Spinal cord (tissue), 10 donors: ENCODE measurements around the gene OR8B4. TPM values are rescaled to one million over a fixed set of nuclear protein-coding genes. Genes with fewer than 3 reads are reported as not detected.
"Not testable (repeated sequence)": the region's sequence is repeated elsewhere in the genome, so short reads cannot be mapped to it uniquely, and the experiment has no call there.

Experiments
- DNase-seq, 6 donors: peaks; one replicate each; pipeline versions ENCODE4 v3.0.0 to v3.0.0-alpha.2; 2013 to 2015; ENCODE audit warnings: low spot score in 6 of 6, low read depth in 4 of 6
- H3K27ac ChIP-seq: one replicate; pipeline ENCODE4 v1.5.1; 2013; ENCODE audit warnings: low read depth, low read length, control low read depth
- H3K27me3 ChIP-seq: one replicate; pipeline ENCODE4 v1.6.1; 2013; ENCODE audit warnings: low read length; ENCODE audit not compliant: control insufficient read depth, insufficient read depth
- H3K36me3 ChIP-seq: one replicate; pipeline ENCODE4 v1.6.1; 2013; ENCODE audit warnings: low read length; ENCODE audit not compliant: control insufficient read depth, insufficient read depth
- H3K4me1 ChIP-seq: one replicate; pipeline ENCODE4 v1.6.1; 2013; ENCODE audit warnings: low read length; ENCODE audit not compliant: control insufficient read depth, insufficient read depth
- H3K4me3 ChIP-seq: one replicate; pipeline ENCODE4 v1.5.1; 2013; ENCODE audit warnings: low read depth, low read length, control low read depth
- H3K9me3 ChIP-seq: one replicate; pipeline ENCODE4 v1.6.1; 2013; ENCODE audit warnings: low read length; ENCODE audit not compliant: control insufficient read depth, insufficient read depth
- WGBS: methylation state at CpG from one replicate; pipeline ENCODE4 v1.1.5; 2013; ENCODE audit warnings: missing lambda C conversion rate; ENCODE audit not compliant: insufficient coverage; 5-methylcytosine and 5-hydroxymethylcytosine counted together
- polyA plus RNA-seq, 2 donors: library from polyadenylated mRNA; unstranded; fragments of 120-200 nt; gene quantifications; one replicate each; pipeline ENCODE4 v1.2.1, GENCODE V29; 2013; ENCODE audit not compliant: insufficient read length in 2 of 2
- total RNA-seq, 2 donors: library from RNA; depleted of rRNA in 1 of 2; stranded (reverse); fragments of 120-200 nt in 1 of 2; fragments of >200 nt in 1 of 2; gene quantifications; one replicate each; pipeline versions ENCODE4 v1.2.3 to v1.2.4, GENCODE V29; 2013 to 2014
- donor health status: healthy.

Gene OR8B4
- total and polyA plus RNA-seq, 4 donors = not detected

- Histone ChIP-seq H3K27me3 (no peaks in the 10 kb centered on the region), H3K27ac (no peak overlapping the region), H3K9me3 (peaks cover 4% of the 10 kb centered on the region), H3K4me1 (no peaks in the 10 kb centered on the region), H3K36me3 (no peaks in the 10 kb centered on the region), H3K4me3 (no peak overlapping the region)
- 100% methylated on average over 1 of the region's 2 CpGs for WGBS
- no peak for DNase-seq
Observed at GRCh38 chr11:124429599-124429998, 4.9 kb upstream of the OR8B4 start.

GRCh38 chr11:124421043-124421442 is 3.6 kb downstream of the OR8B4 start:
- 95% methylated on average over 3 of the region's 4 CpGs for WGBS
- Histone ChIP-seq H3K27ac (no peak overlapping the region), H3K27me3 (no peaks in the 10 kb centered on the region)

DNA sequence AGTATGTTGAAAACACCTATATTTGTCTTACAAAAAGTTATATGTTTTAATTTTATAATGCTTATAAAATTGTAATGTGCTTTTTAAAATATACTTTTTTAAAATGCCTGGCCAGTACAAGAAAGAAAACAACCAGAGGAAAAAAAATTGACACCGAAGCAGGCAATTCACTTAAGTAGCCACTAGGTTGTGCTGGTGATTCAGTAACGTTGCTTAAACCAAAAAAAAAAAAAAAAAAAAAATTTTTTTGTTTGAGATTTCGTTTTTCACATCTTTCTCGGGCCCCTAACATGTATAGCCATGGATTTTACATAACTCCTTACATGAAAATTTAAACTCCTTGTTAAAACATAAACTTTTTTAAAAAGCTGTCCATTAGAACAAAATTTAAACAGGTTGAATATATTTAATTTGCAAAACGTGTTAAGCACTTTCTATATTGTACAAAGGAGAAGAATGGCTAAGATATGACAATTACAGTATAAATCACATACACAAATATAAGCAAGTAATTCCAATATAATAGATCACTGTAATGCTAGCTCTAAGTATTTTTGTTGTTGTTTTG is 9.2 kb downstream of the OR8B4 start:
- Histone ChIP-seq H3K9me3 (no peaks in the 10 kb centered on the region), H3K4me1 (no peaks in the 10 kb centered on the region), H3K4me3 (no peak overlapping the region), H3K27ac (no peak overlapping the region), H3K27me3 (no peaks in the 10 kb centered on the region), H3K36me3 (no peaks in the 10 kb centered on the region)
- WGBS = no CpG with 5 or more reads among the region's 5 CpGs
- DNase-seq = peak in 3 of 6 donors; percentile 2 to 84 (median 38)

More at GRCh38 chr11:124421043-124421442, 3.6 kb downstream of the OR8B4 start:
- H3K4me1 ChIP-seq = no peaks in the 10 kb centered on the region
- H3K4me3 ChIP-seq = no peak overlapping the region
- no peaks in the 10 kb centered on the region for H3K36me3 ChIP-seq
- no peak for DNase-seq
- no peaks in the 10 kb centered on the region for H3K9me3 ChIP-seq

DNA sequence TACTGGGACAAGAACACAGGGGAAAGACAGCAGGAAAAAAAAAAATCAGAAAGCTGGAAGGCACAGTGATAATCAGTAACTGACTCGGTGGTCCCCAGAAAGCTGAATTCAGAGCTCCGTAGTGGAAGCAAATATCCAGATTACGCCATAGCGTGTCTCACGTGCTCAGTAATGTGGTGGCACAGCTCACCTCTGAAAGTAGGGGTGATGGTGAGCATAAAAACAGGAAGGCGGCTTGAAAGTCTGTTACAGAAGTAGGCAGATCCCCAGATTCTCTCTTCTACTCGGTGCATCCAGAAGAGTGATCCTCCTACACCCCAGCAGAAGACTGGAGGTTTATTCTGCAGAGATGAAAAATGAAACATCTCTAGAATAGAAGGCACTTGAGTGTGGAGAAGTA is 14.8 kb downstream of the OR8B4 start:
- 82% methylated on average over 5 of the region's 7 CpGs for WGBS
- Histone ChIP-seq H3K27me3 (no peaks in the 10 kb centered on the region), H3K9me3 (no peaks in the 10 kb centered on the region), H3K4me1 (no peaks in the 10 kb centered on the region), H3K36me3 (no peaks in the 10 kb centered on the region), H3K27ac (no peak overlapping the region), H3K4me3 (no peak overlapping the region)
- DNase-seq = no peak

DNA sequence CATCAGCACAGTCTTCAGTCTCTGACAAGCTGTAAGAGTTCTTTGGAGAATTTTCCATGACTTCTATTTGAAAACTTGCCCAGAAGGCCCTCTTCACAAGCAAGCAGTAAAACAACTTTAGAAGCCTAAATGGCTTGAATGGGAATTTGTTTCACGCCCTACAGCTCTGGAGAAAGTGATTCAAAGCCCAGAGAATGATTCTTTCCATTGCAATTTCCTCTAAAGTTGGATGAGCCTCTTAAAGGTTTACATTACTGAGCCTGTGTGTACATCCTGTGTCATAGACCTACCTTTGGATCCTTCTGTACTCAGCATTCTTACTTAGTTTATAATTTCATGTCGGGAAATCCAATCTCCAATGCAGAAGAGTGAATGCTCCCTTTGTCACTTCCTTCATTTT is 19.1 kb downstream of the OR8B4 start:
- Histone ChIP-seq H3K9me3 (no peaks in the 10 kb centered on the region), H3K4me3 (no peak overlapping the region), H3K27ac (no peak overlapping the region), H3K27me3 (no peaks in the 10 kb centered on the region), H3K4me1 (no peaks in the 10 kb centered on the region), H3K36me3 (no peaks in the 10 kb centered on the region)
- peak in 1 of 6 donors; percentile 49 for DNase-seq
- 60% methylated on average over 1 of the region's 2 CpGs for WGBS

- not testable (repeated sequence) for H3K4me3 ChIP-seq, H3K27ac ChIP-seq, H3K9me3 ChIP-seq, H3K36me3 ChIP-seq, H3K27me3 ChIP-seq, DNase-seq, H3K4me1 ChIP-seq
- WGBS = no CpG with 5 or more reads among the region's 27 CpGs
Observed at GRCh38 chr11:124403186-124403585, 21.5 kb downstream of the OR8B4 start.

- H3K9me3 ChIP-seq = no peaks in the 10 kb centered on the region
- H3K27ac ChIP-seq = no peak overlapping the region
- H3K36me3 ChIP-seq = no peaks in the 10 kb centered on the region
- H3K4me1 ChIP-seq = no peaks in the 10 kb centered on the region
- no peak overlapping the region for H3K4me3 ChIP-seq
- H3K27me3 ChIP-seq = no peaks in the 10 kb centered on the region
- peak in 4 of 6 donors; percentile 26 to 81 (median 46) for DNase-seq
- 50% methylated on average over 1 of the region's 8 CpGs for WGBS
Observed at GRCh38 chr11:124402326-124402922, 22.2 kb downstream of the OR8B4 start.

- no peak within 1 kb of the TSS for H3K27ac ChIP-seq
- H3K4me3 ChIP-seq = no peak within 1 kb of the TSS
- no peaks in the 10 kb centered on the region for H3K4me1 ChIP-seq
- H3K36me3 ChIP-seq = no peaks in the 10 kb centered on the region
- DNase-seq = no peak
- no peaks in the 10 kb centered on the region for H3K9me3 ChIP-seq
- H3K27me3 ChIP-seq = no peaks in the 10 kb centered on the region
Observed at GRCh38 chr11:124398924-124399323, 25.7 kb downstream of the OR8B4 start, which contains the start of gene OR8B3. Gene OR8B3, minus strand, starts transcription at chr11:124399024. Its CDS starts 1,673 bp downstream, at chr11:124397351.

DNA sequence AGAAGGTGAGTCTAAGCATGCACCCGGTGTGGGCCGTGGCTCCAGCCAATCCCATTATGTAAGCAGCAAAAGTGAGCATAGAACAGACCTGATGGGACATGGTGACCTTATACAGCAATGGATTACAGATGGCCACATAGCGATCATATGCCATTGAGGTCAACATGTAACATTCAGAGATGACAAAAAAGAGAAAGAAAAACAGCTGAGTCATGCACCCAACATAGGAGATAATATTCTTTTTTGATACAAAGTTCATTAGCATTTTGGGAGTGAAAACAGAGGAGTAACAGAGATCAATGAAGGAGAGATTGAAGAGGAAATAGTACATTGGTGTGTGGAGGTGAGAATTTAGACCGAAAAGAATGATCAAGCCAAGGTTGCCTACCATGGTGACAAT is 27.8 kb downstream of the OR8B4 start:
- not testable (repeated sequence) for H3K36me3 ChIP-seq, H3K27me3 ChIP-seq, H3K4me3 ChIP-seq, H3K4me1 ChIP-seq, H3K9me3 ChIP-seq, DNase-seq, H3K27ac ChIP-seq
- no CpG with 5 or more reads among the region's 4 CpGs for WGBS

DNA sequence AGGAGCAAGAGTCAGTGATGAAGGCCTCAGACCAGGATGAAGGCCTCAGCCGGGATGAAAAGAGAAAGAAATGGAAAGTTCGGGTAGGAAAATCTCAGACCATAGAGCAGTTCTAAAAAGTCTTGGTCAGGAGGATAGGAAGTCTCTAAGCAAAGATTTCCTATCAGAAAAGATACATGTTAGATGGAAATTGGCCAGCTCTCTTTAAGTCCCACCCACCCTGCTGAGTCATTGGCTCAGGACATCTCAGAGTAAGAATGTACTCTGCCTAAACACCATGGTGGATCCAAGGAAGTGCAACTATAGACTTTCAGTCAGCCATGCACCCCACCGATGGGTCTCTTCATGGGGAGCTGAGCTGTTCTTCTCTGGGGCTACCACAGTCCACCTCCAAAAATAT is 30.3 kb downstream of the OR8B4 start:
- DNase-seq = no peak
- H3K4me3 ChIP-seq = no peak overlapping the region
- no peaks in the 10 kb centered on the region for H3K27me3 ChIP-seq
- no peaks in the 10 kb centered on the region for H3K36me3 ChIP-seq
- whole genome bisulfite sequencing = no CpG with 5 or more reads among the region's 3 CpGs
- no peak overlapping the region for H3K27ac ChIP-seq
- H3K9me3 ChIP-seq = no peaks in the 10 kb centered on the region
- no peaks in the 10 kb centered on the region for H3K4me1 ChIP-seq
